ENCODE data around the gene FBXW10.
"Not testable (repeated sequence)": the region's sequence is repeated elsewhere in the genome, so short reads cannot be mapped to it uniquely, and the experiment has no call there.

FBXW10 gene

DNA sequence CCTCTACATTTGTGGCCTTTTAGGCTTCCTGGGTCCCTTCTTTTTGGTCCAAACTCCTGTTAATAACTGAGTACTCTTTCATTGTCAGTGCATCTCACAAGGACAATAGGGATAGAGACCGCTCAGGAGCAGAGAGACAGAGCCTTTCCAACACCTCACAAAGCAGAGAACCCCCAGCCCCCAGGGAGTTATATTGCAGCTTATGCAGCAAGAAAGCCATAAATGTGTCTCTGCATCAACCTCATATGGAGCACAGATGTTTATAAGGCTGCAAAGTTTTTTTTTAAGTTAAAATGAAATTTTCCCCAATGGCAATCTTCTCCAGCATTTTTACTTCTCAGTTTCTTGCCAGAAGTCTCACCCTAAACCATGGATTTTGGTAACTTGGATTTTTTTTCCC, 6.4 kb downstream of the FBXW10 start:
- not testable (repeated sequence) for DNase-seq

DNA sequence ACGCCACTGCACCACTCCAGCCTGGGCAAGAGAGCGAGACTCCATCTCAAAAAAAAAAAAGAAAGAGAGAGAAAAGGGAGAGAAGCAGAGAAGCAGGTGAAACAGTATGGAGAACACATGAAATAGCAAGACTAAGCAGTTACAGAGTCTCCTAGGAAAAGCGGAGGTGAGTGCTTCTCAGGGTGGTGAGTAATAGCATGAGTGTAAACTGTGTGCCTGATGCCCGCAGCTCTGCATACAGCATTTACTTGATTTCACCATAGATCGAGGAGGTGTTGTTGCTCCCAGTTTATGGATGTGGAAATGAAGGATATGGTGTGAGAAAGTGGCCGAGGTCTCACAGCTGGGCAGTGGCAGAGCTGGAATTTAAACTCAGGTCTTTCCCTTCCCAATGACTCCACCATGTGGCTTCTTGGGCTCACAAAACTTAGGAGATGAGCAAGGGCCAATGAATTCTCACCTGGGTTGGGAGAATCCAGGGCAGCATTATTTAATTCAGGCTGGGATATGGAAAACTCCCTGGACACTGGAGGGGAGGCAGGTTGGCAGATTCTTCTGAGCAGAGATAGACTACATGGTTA, 10.1 kb downstream of the FBXW10 start:
- not testable (repeated sequence) for DNase-seq

DNA sequence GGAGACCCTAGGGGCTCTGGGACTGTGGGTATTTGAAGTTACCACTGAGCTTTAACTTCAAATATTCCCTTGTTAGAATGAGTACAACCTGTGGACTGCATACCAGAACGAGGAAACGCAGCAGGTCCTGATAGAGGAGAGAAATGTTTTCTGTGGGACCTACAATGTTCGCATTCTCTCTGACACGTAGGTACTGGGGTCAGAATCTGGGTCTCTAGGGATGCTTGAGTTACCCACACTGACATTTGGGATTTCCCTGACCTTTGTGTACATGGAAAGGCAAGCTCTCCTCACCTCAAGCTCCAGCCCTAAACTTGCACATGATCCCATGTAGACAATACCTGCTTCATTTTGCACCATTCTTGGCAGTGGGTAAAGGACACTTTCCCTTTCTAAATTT, 12.1 kb downstream of the FBXW10 start:
- DNase-seq, result not testable (repeated sequence)

DNA sequence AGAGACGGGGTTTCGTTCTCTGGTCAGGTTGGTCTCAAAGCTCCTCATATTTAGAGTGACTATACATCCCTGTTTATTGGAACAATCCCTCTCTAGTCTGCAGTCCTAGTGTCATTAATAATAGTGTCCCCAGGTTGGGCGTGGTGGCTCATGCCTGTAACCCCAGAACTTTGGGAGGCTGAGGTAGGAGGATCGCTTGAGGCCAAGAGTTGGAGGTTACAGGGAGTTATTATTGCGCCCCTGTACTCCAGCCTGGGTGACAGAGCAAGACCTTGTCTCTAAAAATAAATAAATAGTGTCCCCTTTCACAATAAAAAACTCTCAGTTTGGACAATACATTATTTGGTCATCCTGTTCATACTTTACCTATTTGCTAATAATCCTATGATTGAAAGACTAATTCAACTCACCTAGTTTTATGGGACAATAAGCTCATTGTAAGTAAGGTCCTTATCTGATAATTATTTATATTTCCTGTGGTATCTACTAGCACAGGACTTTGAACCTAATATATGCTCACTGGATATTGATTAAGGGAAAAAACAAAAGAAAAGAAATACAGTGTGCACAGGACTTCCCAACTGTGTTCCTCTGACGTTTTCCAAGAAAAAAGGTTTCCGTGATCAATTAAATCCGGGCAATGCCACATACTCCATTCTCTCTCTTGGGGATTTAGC, 13.7 kb downstream of the FBXW10 start:
- not testable (repeated sequence) for DNase-seq

DNA sequence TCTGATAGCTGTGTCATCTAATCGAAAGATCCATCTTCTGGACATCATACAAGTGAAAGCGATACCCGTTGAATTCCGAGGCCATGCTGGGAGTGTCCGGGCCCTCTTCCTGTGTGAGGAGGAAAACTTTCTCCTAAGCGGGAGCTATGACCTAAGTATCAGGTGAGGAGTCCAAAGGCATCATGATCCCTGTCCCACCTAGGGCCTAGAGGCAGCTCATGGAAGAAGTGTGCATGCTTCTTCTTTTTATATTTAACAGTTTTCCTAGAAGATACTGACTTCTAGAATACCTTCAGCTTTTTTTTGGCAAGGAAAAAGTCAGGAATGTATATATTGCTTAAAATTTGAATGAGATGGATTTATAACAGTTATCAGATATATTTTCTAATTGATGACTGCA, 14.5 kb downstream of the FBXW10 start:
- not testable (repeated sequence) for DNase-seq

DNA sequence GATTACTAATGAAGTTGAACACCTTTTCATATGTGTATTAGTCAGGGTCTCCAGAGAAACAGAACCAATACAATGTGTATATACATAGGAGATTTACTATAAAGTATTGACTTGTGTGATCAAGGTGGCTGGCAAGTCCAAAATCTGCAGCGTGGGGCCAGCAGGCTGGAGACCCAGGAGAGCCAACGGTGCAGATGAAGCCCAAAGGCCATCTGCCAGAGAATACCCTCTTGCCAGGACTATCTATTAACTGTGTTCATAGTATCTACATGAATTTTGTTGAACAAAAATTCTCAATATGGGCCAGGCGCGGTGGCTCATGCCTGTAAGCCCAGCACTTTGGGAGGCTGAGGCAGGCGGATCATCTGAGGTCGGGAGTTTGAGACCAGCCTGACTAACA, 16.4 kb downstream of the FBXW10 start:
- not testable (repeated sequence) for DNase-seq

DNA sequence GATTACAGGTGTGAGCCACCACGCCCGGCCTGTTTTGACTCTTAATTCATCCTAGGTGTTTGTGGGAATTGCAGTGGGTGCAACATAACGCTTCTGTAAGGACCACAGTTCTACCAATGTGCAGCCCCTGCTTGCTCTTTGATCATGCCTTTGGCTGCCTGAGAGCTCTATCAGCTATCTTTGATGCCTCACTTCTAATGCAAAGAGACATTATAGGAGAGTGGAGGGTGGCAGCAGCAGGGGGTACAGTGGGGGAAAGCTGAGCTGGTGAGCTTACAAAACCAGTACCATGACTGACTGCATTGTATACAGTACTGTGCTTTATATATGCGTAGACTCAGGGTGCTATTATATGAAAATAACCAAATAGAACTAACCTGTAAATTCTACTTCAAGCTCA, 26.7 kb downstream of the FBXW10 start:
- not testable (repeated sequence) for DNase-seq

DNA sequence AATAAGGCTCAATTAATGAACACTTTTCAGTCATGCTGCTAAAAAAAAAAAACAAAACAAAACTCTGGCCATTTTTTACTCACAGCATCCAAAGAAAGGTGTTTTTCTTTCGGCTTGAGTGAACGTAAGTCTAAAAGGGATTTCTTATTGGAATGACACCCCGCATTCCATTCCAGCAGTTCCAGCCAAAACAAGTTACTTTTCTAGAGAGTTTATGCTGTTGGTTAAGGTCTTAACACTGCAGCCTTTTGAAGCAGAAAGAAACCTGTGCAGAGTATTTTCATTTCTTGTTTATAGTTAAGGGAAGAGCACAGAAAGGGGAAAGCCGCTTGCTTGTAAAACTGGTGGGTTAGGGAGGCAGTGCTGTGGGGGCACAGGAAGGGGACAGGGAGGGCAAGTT, 27.2 kb downstream of the FBXW10 start:
- not testable (repeated sequence) for DNase-seq

DNA sequence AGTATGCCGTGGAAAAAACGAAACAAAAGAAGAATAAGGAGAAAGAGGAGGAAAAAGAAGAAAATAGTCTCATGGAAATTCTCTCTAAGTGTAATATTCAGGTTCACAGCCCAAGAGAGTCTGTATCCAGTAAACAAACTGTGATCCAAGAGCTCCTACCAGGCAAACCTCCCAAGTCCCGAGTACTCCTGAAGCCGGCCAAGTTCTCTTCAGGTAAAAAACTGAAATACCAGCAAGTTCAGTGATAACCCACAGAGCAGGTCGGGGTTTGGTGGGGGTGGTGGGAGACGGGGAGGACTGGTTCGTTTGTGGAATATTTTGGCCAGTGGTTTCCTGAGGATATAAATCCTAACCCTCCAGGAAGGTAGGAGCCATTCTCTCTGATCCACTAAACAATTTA, 28.6 kb downstream of the FBXW10 start:
- no peak for DNase-seq

DNA sequence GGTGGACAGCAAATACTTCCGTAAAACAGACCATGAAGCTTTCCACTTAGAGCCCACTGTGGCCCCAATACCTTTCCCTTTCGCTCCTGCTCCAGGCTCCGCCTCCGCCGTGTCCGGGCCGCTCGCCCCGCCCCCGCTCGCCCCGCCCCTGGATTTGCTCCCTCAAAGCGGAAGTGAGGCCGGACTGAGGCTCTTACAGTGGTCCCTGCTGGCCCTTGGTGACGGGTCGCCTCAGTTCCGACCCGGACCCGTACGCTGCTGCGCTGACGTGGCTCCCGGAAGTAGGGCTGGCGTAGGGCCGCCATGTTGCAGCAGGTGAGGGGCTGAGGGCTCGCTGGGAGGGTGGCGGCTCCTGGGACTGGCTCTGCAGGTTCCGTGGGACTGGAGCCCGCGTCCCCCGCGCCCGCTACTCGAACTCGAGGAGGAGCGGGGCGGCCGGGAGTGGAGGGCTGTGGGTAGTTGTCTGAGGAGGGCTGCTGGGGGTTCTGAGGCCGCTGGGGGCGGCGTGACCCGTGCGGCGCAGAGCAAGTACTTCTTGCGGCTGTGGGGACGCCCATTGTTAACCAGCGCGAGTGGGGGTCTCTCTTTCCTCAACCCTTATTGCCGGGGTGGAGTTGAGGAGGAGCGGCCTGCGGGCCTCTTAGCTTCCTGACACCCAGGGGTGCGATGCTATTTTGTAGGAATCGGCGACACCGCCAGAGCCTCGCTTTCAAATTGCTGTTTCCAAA, 37.3 kb downstream of the FBXW10 start, which contains the start of gene TVP23B:
TVP23B (plus strand) TSS at position 193 of the 728 bp plus-strand sequence; CDS start at position 304, 111 bp downstream.
- DNase-seq, result peak; percentile 96

DNA sequence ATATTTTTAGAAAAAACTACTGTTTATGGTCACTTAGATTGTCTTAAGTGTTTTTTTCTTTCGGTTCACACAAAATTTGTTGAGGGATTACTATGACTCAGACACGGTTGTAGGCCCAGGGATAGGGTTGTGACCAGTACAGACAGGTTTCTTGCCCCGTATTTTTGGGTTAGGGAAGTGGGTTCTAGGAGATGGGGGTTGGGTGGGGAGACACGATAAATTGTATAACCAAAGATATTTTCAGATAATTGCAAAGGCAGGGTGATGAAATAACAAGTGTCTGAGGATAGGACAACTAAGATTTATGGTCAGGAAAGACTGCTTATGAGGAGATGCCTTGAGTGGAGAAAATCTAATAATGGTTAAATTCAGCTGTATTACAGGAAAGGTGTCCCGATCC, 38.0 kb downstream of the FBXW10 start:
- not testable (repeated sequence) for DNase-seq

DNA sequence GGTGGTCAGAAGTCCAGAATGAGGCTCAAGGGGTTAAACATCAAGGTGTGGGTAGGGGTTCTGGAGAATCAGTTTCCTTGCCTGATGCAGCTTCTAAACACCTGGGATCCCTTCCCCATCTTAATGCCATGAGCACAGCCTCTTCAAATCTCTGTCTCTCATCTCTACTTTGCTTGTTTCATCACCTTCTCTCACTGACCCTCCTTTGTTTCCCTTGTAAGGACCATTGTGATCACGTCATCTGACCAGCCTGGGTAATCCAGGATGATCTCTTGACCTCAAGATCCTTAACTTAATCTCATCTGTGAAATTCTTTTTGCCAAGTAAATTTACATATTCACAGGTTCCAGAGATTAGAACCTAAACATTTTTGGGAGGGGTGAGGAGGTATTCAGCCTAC, 42.1 kb downstream of the FBXW10 start:
- not testable (repeated sequence) for DNase-seq

DNA sequence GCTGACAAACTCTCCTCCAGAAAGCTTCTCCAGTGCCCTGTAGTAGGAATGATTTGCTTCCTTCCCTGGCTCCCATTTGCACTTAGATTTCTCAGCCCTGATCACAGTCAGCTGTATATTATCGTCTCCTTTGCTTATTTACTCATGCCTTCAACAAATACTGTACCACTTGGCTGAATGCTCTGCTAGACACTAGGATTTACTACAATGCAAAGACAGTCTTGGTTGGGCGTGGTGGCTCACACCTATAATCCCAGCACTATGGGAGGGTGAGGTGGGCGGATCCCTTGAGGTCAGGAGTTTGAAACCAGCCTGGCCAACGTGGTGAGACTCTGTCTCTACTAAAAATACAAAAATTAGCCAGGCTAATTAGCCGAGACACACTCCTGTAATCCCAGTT, 43.0 kb downstream of the FBXW10 start:
- not testable (repeated sequence) for DNase-seq

DNA sequence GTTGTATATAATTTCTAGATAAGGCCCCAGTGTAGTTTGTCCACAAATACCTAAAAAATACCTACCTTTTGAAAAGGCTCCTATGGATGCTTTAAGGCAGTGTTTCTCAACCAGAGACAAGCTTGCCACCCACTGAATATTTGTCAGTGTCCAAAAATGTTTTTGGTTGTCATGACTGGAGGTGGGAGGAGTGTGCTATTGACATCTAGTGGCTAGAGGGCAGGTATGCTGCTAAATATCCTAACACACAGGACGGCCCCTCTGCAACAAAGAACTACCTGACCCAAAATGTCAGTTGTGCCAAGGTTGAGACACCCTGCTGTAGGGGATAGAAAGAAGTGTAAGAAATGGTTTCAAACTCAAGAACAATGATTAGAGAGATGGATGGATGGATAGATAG, 47.5 kb downstream of the FBXW10 start:
- not testable (repeated sequence) for DNase-seq

DNA sequence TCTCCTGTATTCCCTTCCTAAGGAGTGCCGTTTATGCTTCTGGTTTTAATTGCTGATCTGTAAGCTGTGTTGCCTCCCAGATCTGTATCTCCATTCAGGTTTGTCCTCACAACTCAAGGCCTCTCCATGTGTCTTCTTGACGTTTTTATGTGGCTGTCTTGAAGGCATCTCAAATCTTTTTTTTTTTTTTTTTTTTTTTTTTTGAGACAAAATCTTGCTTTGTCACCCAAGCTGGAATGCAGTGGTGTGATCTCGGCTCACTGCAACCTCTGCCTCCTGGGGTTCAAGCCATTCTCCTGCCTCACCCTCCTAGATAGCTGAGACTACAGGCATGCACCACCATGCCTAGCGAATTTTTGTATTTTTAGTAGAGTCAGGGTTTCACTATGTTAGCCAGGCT, 51.0 kb downstream of the FBXW10 start:
- peak; percentile 34 for DNase-seq

DNA sequence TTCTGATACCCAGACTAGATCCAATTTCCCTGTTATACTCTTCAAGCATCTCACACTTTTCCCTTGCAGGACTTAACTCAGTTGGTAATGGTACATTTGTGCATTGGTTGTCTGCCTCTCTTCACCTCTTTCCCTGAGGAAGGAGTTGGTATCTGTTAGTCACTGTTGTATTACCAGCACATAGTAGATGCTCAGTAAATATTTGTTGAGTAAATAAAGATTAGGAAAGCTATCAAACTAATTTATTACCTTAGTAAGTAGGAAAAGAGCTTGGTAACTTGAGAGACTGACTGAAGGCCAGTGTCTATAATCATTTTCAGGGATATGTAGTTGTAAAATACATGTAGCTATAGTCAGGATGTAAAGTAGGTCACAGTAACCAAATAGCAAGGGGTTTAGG, 53.0 kb downstream of the FBXW10 start:
- not testable (repeated sequence) for DNase-seq

DNA sequence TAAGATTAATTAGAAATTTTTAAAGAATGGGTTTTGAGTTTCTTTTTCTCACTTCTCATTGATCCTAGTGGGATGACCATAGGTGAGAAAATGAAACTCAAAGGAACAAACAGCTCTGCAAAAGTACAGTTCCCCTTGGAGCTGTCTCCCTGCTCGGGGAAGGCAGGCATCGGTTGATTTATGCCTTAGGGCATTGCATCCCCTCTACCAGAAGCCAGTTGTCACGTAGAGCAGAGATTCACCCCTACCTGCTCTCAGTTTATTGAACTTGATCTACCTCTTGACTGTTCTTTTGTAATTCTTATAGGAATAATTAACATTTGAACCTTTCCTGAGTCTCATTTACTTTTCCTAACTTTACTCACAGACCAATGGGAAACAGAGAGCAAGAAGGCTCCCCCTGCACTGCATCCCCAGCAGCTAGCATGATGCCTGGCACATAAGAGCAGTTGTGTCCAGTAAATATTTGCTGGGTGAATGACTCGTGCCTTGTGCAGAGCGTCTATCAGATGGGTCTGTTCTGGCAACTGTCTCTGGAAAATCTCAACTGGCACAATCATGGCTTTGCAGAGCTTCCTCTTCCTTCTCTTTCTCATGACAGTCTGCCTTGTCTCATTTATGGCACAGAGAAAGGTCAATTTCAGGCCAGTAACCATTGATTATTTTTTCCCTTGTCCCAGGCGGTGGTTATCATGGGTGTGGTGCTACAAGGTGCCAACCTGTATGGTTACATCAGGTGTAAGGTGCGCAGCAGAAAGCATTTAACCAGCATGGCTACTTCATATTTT, 59.8 kb downstream of the FBXW10 start:
- not testable (repeated sequence) for DNase-seq

DNA sequence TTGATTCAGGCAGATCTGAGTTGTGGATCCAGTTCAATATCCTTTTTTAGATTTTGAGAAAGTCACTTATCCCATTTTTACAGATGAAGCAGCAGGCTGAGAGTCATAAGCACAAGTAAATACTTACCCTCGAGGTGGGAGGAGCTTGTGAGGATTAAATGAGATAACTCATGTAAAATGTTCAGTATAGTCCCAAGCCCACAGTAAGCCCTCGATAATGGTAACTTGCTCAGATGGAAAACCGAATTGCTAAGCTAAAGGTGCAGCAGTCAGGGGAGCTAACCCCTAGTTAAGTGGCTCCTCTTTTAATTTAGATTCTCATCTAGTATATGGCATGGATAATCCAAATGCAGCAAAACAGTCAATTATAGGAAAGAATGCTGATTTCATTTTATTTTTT, 72.1 kb downstream of the FBXW10 start:
- not testable (repeated sequence) for DNase-seq

DNA sequence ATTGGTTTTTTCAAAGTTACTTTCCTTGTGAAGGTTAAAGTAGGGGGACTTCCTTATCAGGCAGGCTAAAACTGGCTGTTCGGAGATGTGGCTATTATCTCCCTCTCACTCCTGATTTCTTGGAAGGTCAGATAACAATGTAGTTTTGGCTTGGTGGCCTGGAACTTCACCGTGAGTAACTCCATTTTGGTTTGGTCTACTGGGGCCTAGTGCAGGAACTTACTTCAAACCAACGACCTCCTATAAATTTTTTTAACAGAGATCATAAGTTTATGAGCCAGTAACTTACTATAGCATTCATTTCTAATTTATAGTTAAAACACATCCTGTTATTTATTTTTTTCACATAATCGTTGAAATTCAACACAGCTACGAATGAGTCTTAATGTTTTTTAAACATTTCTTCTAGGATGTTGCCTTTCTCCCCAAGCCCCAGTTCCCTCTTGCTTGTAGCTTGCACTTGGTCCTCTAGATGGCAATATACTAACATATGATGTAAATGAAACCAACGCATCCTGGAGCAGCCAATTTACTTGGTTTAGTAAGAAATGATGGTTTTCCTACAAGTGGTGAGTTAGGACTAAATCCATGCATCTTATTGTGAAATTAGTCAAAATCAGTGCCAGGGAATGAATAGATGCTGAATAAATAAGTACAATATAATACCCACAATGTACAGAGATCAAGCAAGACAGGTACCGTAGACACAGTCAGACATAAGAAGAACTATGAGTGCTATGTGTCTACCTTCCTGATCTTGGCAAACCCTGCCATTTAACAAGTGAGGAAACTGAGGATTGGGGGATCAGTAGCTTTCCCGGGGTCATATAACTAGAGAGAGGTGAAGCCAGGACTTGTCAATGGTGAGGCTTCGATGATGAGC, 72.9 kb downstream of the FBXW10 start:
- peak; percentile 68 for DNase-seq

DNA sequence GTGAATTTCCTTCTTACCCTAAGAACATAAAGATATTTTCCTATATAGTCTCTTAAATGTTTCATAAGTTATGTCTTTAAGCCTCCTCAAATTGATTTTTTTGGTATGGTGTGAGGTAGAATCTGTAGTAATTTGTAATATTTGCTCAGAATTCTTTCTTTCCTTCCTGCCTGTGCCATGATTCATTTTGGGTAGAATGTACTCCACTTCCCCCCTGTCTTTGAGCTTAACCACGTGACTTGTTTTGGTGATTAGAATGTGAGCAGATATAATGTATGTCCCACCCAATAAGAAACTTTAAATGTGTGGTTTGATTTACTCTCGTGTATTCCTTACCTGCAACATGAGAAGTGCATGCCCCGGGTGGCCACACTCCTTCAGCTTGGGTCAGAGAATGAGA, 77.6 kb downstream of the FBXW10 start:
- peak; percentile 30 for DNase-seq

DNA sequence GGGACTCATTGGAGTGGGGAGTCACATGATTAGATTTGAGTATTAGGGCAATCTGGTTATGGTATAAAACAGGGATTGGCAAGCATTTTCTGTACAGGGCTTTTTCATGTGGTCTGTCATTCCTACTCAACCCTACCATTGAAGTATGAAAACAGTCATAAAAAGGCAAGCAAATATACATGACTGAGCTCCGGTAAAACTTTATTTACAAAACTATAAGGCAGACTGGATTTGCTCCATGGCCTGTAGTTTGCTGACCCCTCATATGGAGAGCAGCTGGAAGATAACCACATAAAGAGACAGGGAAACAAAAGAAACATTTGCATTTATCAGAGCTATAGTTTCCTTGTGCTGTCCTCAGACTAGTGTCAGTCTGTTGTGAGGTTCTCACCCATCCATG, 83.8 kb downstream of the FBXW10 start:
- DNase-seq, result not testable (repeated sequence)
